Measurements from ENCODE around the gene PCIF1.
"Not testable (repeated sequence)": the region's sequence is repeated elsewhere in the genome, so short reads cannot be mapped to it uniquely, and the experiment has no call there.

The PCIF1 gene

DNA sequence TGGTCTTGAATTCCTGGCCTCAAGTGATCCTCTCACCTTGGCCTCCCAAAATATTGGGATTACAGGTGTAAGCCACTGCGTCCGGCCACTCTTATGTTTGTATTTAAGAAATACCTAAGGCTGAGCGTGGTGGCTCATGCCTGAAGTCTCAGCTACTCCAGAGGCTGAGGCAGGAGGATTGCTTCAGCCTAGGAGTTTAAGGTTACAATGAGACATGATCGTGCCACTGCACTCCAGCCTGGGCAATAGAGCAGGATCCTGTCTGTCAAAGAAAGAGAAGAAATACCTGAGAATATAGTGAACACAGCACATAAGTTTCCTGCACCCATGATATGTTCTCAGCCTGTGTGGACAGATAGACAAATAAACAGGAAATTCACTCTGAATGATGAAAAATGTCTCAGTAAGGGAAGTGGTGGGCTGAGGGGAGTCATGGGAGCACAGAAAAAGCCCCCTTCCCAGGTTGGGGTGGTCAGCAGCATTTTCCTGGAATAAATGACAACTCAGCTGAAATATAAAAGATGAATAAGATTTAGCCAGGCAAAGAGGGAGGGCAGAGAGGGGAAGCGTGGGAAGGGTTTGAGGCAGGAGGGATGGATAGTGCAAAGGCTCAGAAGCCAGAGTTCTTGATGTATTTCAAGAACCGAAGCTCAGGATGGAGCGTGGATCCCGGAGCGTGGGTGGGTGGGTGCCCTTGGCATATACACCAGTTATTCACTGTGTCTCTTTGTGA is 60.4 kb downstream of the PCIF1 start:
- no peak for DNase-seq (ENCODE audit: low spot score)

DNA sequence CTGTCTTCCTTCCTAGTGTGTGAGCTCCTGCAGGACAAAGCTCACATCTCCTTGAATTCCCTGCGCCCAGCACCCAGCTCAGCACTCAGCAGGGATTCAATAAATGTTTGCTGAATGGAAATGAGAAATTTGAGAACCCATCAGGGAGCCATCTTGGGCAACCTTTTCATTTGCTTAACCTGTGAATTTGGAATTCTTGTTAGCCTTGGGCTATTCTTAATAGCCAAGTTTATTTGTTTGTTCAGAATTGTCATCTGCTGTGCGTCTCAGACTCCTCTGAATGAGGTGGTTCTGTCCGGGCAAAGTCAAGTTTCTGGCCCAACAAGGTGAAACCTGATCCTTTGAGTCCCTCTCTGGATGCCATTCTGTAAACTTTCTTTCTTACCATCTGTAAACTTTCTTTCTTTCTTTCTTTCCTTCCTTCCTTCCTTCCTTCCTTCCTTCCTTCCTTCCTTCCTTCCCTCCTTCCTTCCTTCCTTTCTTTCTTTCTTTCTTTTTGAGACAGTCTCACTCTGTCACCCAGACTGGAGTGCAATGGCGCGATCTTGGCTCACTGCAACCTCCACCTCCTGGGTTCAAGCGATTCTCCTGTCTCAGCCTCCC is 61.1 kb downstream of the PCIF1 start:
- DNase-seq (ENCODE audit: low spot score): not testable (repeated sequence)

DNA sequence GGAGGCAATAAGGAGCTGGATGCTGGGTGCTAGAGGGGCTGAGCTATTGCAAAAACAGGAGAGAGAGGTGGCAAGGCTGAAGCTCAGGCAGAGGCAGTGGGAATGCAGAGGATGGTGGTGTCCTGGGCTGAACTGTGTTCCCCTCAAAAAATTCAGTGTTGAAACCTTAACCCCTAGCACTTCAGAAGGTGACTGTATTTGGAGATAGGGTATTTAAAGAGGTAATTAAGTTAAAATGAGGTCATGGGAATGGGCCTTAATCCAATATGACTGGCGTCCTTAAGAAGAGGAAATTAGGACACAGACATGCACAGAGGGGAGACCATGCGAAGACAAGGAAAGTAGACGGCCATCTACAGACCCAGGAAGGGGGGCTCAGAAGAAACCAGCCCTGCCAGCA is 62.7 kb downstream of the PCIF1 start:
- DNase-seq (ENCODE audit: low spot score): no peak

Measured in HuH-7 (cell line).